PC-3 (cell line): ENCODE results near the gene CEL. TPM values are rescaled to one million over a fixed set of nuclear protein-coding genes. Genes with fewer than 3 reads are reported as not detected.

Experiments
- ATAC-seq: fragments of 200-7000 bp; cut with Tn5 transposase; 2 replicates; pipeline ENCODE4 v1.9.1; 2020; ENCODE audit warnings: mild to moderate bottlenecking, moderate library complexity
- BruUV-seq: library from RNA; stranded (reverse); fragments of 400-500 nt; replicated peaks from 2 replicates; lab custom pipeline; 2021; lab: Mats Ljungman, UMichigan
- CTCF ChIA-PET: fragments of 300-600 bp; sonication (Branson Sonifier 250); formaldehyde crosslinking; loops from one replicate; lab custom pipeline; 2022; ENCODE audit warnings: antibody characterized with exemption; lab: Charles Lee
- POLR2A ChIA-PET: fragments of 300-600 bp; sonication (Branson Sonifier 250); formaldehyde crosslinking; loops from one replicate; lab custom pipeline; 2022; ENCODE audit warnings: antibody characterized with exemption; ENCODE audit not compliant: unreplicated experiment; lab: Charles Lee
- DNase-seq: peaks from one replicate; pipeline ENCODE4 v3.0.0-alpha.2; 2015
- H2AFZ ChIP-seq: fragments of 300-600 bp; sonication (generic); 2 replicates; pipeline ENCODE4 v1.6.0; 2016; ENCODE audit warnings: antibody characterized with exemption, low read length
- H3F3A ChIP-seq: fragments of 300-600 bp; sonication (generic); one replicate; pipeline ENCODE4 v1.6.0; 2017; ENCODE audit warnings: antibody characterized with exemption, low read length, control low read depth, mild to moderate bottlenecking; ENCODE audit not compliant: unreplicated experiment
- H3K27ac ChIP-seq: fragments of 300-600 bp; sonication (generic); 2 replicates; pipeline ENCODE4 v1.5.1; 2016; ENCODE audit warnings: mild to moderate bottlenecking, low read length
- H3K27me3 ChIP-seq: fragments of 300-600 bp; sonication (generic); 2 replicates; pipeline ENCODE4 v1.6.1; 2016; ENCODE audit warnings: low read length, mixed read lengths
- H3K36me3 ChIP-seq: fragments of 300-600 bp; sonication (generic); 2 replicates; pipeline ENCODE4 v1.6.1; 2016; ENCODE audit warnings: low read depth, mixed run types, low read length, mixed read lengths
- H3K4me1 ChIP-seq: fragments of 300-600 bp; sonication (generic); 2 replicates; pipeline ENCODE4 v1.5.1; 2016; ENCODE audit warnings: low read length; ENCODE audit not compliant: insufficient read depth
- H3K4me2 ChIP-seq: fragments of 300-600 bp; sonication (generic); 2 replicates; pipeline ENCODE4 v1.6.0; 2016; ENCODE audit warnings: low read length
- H3K4me3 ChIP-seq: fragments of 300-600 bp; sonication (generic); 2 replicates; pipeline ENCODE4 v1.5.1; 2016; ENCODE audit warnings: mild to moderate bottlenecking, low read length, mixed read lengths
- H3K79me2 ChIP-seq: fragments of 300-600 bp; sonication (generic); 2 replicates; pipeline ENCODE4 v1.6.1; 2017; ENCODE audit warnings: low read length, mixed read lengths
- H3K9ac ChIP-seq: fragments of 300-600 bp; sonication (generic); 2 replicates; pipeline ENCODE4 v1.6.0; 2016; ENCODE audit warnings: mild to moderate bottlenecking, low read length
- H3K9me2 ChIP-seq: fragments of 300-600 bp; sonication (generic); replicated peaks from 2 replicates; pipeline ENCODE4 v1.6.1; 2016; ENCODE audit warnings: mixed run types, low read length, mixed read lengths
- H3K9me3 ChIP-seq: fragments of 300-600 bp; sonication (generic); 2 replicates; pipeline ENCODE4 v1.6.1; 2016; ENCODE audit warnings: low read length, mixed read lengths
- H4K20me1 ChIP-seq: fragments of 300-600 bp; sonication (generic); 2 replicates; pipeline ENCODE4 v1.6.1; 2016; ENCODE audit warnings: low read length, mixed read lengths
- EZH2 ChIP-seq: fragments of 300-600 bp; sonication (generic); IDR thresholded peaks from one replicate; pipeline ENCODE4 v1.6.1; 2017; ENCODE audit warnings: antibody characterized with exemption, mild to moderate bottlenecking, low read length; ENCODE audit not compliant: unreplicated experiment
- EZH2phosphoT487 ChIP-seq: fragments of 300-600 bp; sonication (generic); IDR thresholded peaks from 2 replicates; pipeline ENCODE4 v1.6.1; 2018; ENCODE audit warnings: mild to moderate bottlenecking, antibody characterized with exemption, low read length, borderline replicate concordance
- intact Hi-C: fragments of 100-400 bp; cut with micrococcal nuclease; formaldehyde crosslinking; loops from 2 replicates; pipeline ENCODE4 v1.9.0; 2023
- total RNA-seq: library from RNA; depleted of rRNA; stranded (reverse); fragments of >200 nt; gene quantifications from 2 replicates; pipeline ENCODE4 v1.2.3, GENCODE V29; 2014
- TF ChIP-seq, protein P1 (sequence below): fragments of 300-600 bp; sonication (generic); conservative IDR thresholded peaks from 2 replicates; pipeline ENCODE4 v1.5.1; 2017; ENCODE audit warnings: antibody characterized with exemption, low read depth, mild to moderate bottlenecking, low read length

CEL gene
- total RNA-seq, 1 experiment from 2014 or later, result 0.47 TPM

DNA sequence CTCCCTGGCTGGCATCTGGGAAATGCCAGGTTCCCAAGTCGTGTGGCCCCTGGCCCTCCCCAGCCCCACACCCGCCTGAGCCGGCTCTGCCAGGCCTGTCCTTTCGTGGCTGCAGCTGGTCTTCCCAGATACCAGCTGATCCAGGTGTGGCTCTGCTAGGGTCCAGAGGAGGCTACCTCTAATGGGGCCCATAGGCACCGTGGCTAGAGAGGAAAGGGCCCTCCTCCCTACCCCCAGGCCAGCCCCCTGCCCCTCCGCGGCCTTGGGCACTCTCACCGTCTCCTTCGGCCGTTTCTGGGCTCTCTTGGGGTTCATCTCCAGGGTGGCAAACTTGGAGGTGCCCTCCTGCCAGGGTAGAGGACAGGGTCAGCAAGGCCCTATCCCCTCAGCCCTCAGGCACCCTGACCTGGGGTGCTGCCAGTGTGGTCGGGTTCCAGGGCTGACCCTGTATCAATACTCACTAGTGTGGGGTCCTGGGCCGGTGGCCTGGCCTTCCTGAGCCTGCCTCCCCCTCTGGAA lies 42.3 kb downstream of the CEL start:
- Histone ChIP-seq H3K27ac (no peak overlapping the region), H3K9ac (no peak overlapping the region), H4K20me1 (no peaks in the 10 kb centered on the region), H3K4me3 (no peak overlapping the region), H3K9me3 (no peaks in the 10 kb centered on the region), H3F3A (no peaks in the 10 kb centered on the region), H3K9me2 (no peaks in the 10 kb centered on the region), H3K36me3 (peaks cover 12% of the 10 kb centered on the region), H2AFZ (no peak overlapping the region), H3K27me3 (no peaks in the 10 kb centered on the region), H3K4me1 (peaks cover 9% of the 10 kb centered on the region; the same call in 1 of the 2 replicates), H3K79me2 (no peaks in the 10 kb centered on the region), H3K4me2 (no peak overlapping the region)
- TF ChIP-seq EZH2, result no peak
- TF ChIP-seq, protein P1, sequence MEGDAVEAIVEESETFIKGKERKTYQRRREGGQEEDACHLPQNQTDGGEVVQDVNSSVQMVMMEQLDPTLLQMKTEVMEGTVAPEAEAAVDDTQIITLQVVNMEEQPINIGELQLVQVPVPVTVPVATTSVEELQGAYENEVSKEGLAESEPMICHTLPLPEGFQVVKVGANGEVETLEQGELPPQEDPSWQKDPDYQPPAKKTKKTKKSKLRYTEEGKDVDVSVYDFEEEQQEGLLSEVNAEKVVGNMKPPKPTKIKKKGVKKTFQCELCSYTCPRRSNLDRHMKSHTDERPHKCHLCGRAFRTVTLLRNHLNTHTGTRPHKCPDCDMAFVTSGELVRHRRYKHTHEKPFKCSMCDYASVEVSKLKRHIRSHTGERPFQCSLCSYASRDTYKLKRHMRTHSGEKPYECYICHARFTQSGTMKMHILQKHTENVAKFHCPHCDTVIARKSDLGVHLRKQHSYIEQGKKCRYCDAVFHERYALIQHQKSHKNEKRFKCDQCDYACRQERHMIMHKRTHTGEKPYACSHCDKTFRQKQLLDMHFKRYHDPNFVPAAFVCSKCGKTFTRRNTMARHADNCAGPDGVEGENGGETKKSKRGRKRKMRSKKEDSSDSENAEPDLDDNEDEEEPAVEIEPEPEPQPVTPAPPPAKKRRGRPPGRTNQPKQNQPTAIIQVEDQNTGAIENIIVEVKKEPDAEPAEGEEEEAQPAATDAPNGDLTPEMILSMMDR, result no peak
- TF ChIP-seq EZH2phosphoT487, result no peak
- DNase-seq (no peak), ATAC-seq (peak; percentile 9; the same call in 1 of the 2 replicates)
- intact Hi-C loops, result loop anchor here (1.0 kb wide), 1 partner anchor 40 kb away; no protein-coding TSS in a partner anchor
- CTCF ChIA-PET, result interaction anchor here (1.5 kb wide), 1 partner anchor 40 kb away, joined by 17 read pairs; no protein-coding TSS in a partner anchor
- POLR2A ChIA-PET, result interaction anchor here (1.0 kb wide), 1 partner anchor 30 kb away, joined by 5 read pairs; no protein-coding TSS in a partner anchor
- BruUV-seq, result no TSS peak

DNA sequence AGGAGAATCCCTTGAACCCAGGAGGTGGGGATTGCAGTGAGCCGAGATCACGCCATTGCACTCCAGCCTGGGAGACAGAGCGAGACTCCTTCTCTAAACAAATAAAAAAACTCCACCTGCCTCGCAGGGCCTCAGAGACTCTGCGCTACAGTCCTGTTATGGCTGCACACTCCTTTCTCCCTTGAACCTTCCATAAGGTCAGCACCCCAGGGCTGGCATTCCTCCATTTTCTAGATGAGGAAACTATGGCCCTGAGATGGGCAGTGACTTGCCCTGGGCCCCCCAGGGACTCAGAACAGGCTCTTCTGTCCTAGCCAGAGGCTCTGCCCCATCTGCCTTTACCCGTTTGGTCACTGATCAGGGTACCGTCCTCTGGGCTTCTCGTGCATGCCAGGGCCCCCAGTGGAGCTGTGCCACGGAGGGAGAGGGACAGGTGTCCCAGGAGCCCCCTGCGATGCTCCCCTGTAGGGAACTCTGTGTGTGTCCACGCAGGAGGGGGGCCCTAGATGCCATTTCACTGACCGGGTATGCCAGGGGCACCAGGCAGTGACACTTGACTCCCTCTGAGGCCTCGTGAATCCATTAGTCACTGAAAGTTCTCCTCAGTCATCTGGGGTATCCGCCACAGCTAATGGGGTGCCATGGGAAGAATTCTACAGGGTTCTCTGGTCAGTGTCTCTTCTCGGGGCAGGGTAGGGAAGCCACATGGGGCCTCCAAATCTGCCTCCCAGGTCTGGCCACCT lies 43.1 kb downstream of the CEL start:
- intact Hi-C loops, result no loop called here
- CTCF ChIA-PET, result no interaction called here
- no peaks in the 10 kb centered on the region for H3K27me3 ChIP-seq
- peaks cover 9% of the 10 kb centered on the region; the same call in 1 of the 2 replicates for H3K4me1 ChIP-seq
- H3K79me2 ChIP-seq, result no peaks in the 10 kb centered on the region
- H3F3A ChIP-seq, result no peaks in the 10 kb centered on the region
- no peaks in the 10 kb centered on the region for H4K20me1 ChIP-seq
- POLR2A ChIA-PET, result no interaction called here
- ATAC-seq (no peak), DNase-seq (no peak)
- no TSS peak for BruUV-seq
- H2AFZ ChIP-seq, result no peak overlapping the region
- no peaks in the 10 kb centered on the region for H3K9me3 ChIP-seq
- no peak overlapping the region for H3K4me2 ChIP-seq
- peaks cover 9% of the 10 kb centered on the region; the same call in 1 of the 2 replicates for H3K36me3 ChIP-seq
- no peak for TF ChIP-seq EZH2
- no peak for TF ChIP-seq EZH2phosphoT487
- TF ChIP-seq, protein P1, result no peak
- H3K4me3 ChIP-seq, result no peak overlapping the region
- no peaks in the 10 kb centered on the region for H3K9me2 ChIP-seq
- H3K9ac ChIP-seq, result no peak overlapping the region
- no peak overlapping the region for H3K27ac ChIP-seq

DNA sequence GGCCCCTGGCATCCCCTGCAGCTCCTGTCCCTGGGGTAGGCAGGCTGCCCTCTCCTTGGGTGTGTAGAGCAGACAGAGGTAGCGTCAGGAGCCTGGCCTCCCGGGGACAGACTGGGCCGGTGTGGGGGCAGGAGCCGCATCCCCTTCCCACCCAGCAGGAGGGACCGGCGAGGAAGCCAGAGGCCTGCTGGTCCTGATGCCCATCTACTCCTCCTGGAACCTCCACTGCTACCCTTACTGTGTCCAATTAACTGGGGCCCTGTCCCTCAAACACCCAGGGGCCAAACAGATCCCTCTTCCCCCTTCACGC lies 43.6 kb downstream of the CEL start:
- Histone ChIP-seq H3K9me2 (no peaks in the 10 kb centered on the region), H3F3A (no peaks in the 10 kb centered on the region), H2AFZ (no peak overlapping the region), H3K4me2 (no peak overlapping the region), H3K9ac (no peak overlapping the region), H3K27ac (no peak overlapping the region), H3K79me2 (no peaks in the 10 kb centered on the region), H3K36me3 (peaks cover 9% of the 10 kb centered on the region; the same call in 1 of the 2 replicates), H3K4me1 (peaks cover 9% of the 10 kb centered on the region; the same call in 1 of the 2 replicates), H3K4me3 (no peak overlapping the region), H4K20me1 (no peaks in the 10 kb centered on the region), H3K9me3 (no peaks in the 10 kb centered on the region), H3K27me3 (no peaks in the 10 kb centered on the region)
- CTCF ChIA-PET, result interaction anchor here (0.5 kb wide), 1 partner anchor 39 kb away, joined by 5 read pairs; no protein-coding TSS in a partner anchor
- BruUV-seq, result no TSS peak
- ATAC-seq (no peak), DNase-seq (no peak)
- TF ChIP-seq, protein P1, result no peak
- TF ChIP-seq EZH2 (no peak), EZH2phosphoT487 (no peak)
- POLR2A ChIA-PET, result no interaction called here
- intact Hi-C loops, result no loop called here
